GM19351 (cell line): ENCODE data around the gene LIPC.

ENCODE experiments used
- ATAC-seq: cut with Tn5 transposase; IDR thresholded peaks from one replicate; pipeline ENCODE4 v1.9.1; 2021; ENCODE audit warnings: mild to moderate bottlenecking, moderate library complexity; ENCODE audit not compliant: unreplicated experiment

Gene LIPC

GRCh38 chr15:58433597-58434333, 2.0 kb downstream of the LIPC start:
- no peak for ATAC-seq

GRCh38 chr15:58434334-58434875, 2.6 kb downstream of the LIPC start:
- ATAC-seq, result no peak

- no peak for ATAC-seq
Measured at GRCh38 chr15:58436552-58436951, 4.8 kb downstream of the LIPC start.

- ATAC-seq, result no peak
Measured at GRCh38 chr15:58437531-58438105, 5.8 kb downstream of the LIPC start.

GRCh38 chr15:58438111-58438510, 6.3 kb downstream of the LIPC start:
- ATAC-seq, result no peak

GRCh38 chr15:58438956-58439355, 7.2 kb downstream of the LIPC start:
- ATAC-seq, result no peak

GRCh38 chr15:58440158-58440910, 8.5 kb downstream of the LIPC start:
- no peak for ATAC-seq

- no peak for ATAC-seq
Measured at GRCh38 chr15:58440922-58441321, 9.1 kb downstream of the LIPC start.

GRCh38 chr15:58441376-58442070, 9.7 kb downstream of the LIPC start:
- ATAC-seq, result no peak

GRCh38 chr15:58442122-58442521, 10.3 kb downstream of the LIPC start:
- no peak for ATAC-seq

- ATAC-seq, result no peak
Measured at GRCh38 chr15:58443308-58443707, 11.5 kb downstream of the LIPC start.

GRCh38 chr15:58444056-58444455, 12.3 kb downstream of the LIPC start:
- no peak for ATAC-seq

- ATAC-seq, result no peak
Measured at GRCh38 chr15:58444658-58445332, 13.0 kb downstream of the LIPC start.

GRCh38 chr15:58445865-58446264, 14.1 kb downstream of the LIPC start:
- no peak for ATAC-seq

GRCh38 chr15:58446521-58446920, 14.7 kb downstream of the LIPC start:
- ATAC-seq, result no peak

- ATAC-seq, result no peak
Measured at GRCh38 chr15:58447271-58448010, 15.7 kb downstream of the LIPC start.

- no peak for ATAC-seq
Measured at GRCh38 chr15:58448331-58448730, 16.5 kb downstream of the LIPC start.

GRCh38 chr15:58448906-58449305, 17.1 kb downstream of the LIPC start:
- no peak for ATAC-seq

GRCh38 chr15:58451826-58452225, 20.0 kb downstream of the LIPC start:
- no peak for ATAC-seq

GRCh38 chr15:58452775-58453174, 21.0 kb downstream of the LIPC start:
- ATAC-seq, result no peak
